ENCODE results near the gene SASH3. TPM values are rescaled to one million over a fixed set of nuclear protein-coding genes. Genes with fewer than 3 reads are reported as not detected.

The SASH3 gene
- total RNA-seq, 2 donors from 2014 or later: 2.9 to 4.5 TPM

DNA sequence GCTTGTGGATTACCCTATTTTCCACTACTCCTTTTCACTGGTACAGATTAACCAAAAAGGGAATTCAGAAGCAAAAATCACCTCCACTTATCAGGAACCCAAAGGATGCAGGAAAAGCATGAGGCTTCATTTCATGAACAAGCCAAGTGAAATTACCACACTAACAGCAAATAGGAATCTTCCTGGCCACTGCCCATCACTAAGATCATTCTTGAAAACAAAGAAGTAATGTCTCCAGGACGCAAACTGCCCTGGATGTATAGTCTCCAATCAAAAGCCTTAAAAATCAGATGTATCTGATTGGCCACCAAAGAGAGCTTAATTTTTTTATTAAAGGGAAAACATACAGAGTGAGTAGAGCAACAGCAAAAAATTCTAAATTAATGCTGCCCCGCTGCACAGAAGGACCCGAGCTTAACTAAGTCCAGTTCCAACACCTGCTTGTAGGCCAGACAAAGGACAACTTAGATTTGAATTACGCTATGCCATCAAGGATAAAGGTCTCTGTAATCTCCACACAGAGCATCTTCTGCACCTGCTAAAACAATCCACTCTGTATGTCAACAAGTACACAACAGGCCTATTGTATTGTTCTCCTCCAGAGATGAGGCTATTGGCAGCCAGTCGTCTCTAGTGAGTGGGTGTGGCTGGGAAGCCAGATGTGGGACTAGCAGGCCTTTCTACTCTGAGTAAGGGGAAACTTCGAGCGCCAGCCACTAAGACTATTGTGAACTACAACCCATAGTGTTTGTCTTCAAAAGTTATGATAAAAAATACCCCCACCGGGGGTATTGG, 51.5 kb downstream of the SASH3 start:
- DNase-seq: peak; percentile 24
- H3K36me3 ChIP-seq: no peaks in the 10 kb centered on the region
- no peaks in the 10 kb centered on the region for H3K27me3 ChIP-seq
- intact Hi-C loops (cut with DNase I): no loop called here
- H3K4me1 ChIP-seq: no peaks in the 10 kb centered on the region
- H3K9ac ChIP-seq (ENCODE audit: low read depth in 2 of 2, low read length in 2 of 2): no peak overlapping the region
- TF ChIP-seq, protein P1, sequence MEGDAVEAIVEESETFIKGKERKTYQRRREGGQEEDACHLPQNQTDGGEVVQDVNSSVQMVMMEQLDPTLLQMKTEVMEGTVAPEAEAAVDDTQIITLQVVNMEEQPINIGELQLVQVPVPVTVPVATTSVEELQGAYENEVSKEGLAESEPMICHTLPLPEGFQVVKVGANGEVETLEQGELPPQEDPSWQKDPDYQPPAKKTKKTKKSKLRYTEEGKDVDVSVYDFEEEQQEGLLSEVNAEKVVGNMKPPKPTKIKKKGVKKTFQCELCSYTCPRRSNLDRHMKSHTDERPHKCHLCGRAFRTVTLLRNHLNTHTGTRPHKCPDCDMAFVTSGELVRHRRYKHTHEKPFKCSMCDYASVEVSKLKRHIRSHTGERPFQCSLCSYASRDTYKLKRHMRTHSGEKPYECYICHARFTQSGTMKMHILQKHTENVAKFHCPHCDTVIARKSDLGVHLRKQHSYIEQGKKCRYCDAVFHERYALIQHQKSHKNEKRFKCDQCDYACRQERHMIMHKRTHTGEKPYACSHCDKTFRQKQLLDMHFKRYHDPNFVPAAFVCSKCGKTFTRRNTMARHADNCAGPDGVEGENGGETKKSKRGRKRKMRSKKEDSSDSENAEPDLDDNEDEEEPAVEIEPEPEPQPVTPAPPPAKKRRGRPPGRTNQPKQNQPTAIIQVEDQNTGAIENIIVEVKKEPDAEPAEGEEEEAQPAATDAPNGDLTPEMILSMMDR (IDR thresholded peaks at IDR 0.05): no peak
- no peak overlapping the region for H3K27ac ChIP-seq
- H3K9me3 ChIP-seq: no peaks in the 10 kb centered on the region
- H3K4me3 ChIP-seq: no peak overlapping the region

DNA sequence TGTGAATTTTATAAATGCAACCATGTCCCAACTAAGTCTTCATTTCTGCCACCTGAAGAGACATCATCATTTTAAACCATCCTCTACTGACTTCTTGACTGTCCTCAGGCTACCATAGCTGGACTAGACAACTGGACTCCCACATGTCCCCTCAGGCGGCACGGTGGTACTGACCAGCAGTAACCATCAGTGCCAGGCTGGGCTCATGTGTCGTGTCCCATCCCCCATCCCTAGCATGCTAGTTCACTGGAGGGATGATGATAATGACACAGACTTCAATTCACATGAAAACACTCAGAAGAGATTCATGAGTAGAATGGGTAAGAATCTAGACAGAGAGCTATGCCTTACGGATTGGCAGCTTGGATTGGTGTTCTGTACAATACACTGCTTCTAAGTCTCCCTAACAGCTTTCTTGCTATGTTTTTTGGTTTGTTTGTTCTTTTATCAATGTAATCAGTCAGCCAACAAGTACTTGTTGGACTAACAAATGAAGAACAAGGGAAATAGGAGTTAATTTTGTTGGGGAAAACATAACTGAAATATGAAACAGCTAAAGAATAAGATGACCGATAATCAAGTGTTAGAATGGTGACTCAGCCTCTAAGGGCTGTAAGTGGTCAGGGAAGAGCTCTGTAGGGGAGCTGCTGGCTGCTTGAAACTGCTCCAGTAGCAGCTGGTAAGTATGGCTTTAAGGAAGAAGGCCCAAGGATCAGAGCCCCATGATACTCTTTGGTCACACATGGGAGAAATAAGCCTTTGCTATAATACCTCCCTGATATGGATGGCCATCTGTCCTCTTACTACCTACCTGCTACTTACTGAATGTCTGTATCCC, 53.6 kb downstream of the SASH3 start:
- Histone ChIP-seq H3K9me3 (no peaks in the 10 kb centered on the region), H3K36me3 (no peaks in the 10 kb centered on the region), H3K4me3 (no peak overlapping the region), H3K4me1 (no peaks in the 10 kb centered on the region), H3K9ac (ENCODE audit: low read depth in 2 of 2, low read length in 2 of 2) (no peak overlapping the region), H3K27ac (no peak overlapping the region), H3K27me3 (no peaks in the 10 kb centered on the region)
- no peak for DNase-seq
- TF ChIP-seq, protein P1 (IDR thresholded peaks at IDR 0.05): no peak
- intact Hi-C loops (cut with DNase I): no loop called here

DNA sequence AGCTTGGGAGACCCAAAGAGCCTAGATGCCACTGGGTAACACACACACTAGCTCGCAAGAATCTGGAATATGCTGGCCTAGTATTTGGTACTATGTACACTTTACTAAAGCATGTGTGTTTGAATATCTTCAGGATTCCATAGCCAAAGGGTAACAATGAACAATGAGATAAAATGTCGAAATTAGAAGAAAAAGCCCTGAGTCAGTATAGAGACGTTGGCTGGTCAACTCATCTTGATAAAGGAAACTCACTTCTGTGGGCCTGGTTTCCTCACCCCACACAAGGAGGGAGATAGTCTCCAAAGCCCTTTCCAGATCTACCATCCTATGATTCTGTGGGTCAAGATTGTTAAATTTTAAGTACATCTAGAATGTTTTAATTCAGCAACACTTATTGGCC, 57.1 kb downstream of the SASH3 start:
- intact Hi-C loops (cut with DNase I): no loop called here
- Histone ChIP-seq H3K9me3 (no peaks in the 10 kb centered on the region), H3K27ac (no peak overlapping the region), H3K9ac (ENCODE audit: low read depth in 2 of 2, low read length in 2 of 2) (no peak overlapping the region), H3K27me3 (no peaks in the 10 kb centered on the region), H3K36me3 (no peaks in the 10 kb centered on the region), H3K4me3 (no peak overlapping the region), H3K4me1 (no peaks in the 10 kb centered on the region)
- TF ChIP-seq, protein P1 (IDR thresholded peaks at IDR 0.05): no peak
- no peak for DNase-seq

DNA sequence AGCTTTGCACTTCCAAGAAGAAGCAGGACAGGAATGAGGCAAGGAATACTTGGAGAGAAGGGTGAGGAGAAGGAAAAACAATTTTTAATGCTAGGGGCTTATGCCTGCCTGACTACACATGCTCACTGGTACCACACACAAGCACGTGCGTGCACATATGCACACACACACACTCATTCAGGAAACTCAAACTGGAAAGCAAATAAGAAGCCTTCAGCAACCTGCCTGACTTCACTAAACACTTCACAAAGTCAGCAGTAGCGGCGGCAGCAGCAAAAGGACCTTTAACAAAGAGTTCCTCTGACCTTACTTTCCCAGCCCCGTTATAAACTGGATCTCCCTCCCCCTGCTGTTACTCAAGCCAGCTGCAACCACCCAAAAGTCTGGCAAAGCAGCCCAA, 60.6 kb downstream of the SASH3 start:
- H3K36me3 ChIP-seq: no peaks in the 10 kb centered on the region
- H3K9ac ChIP-seq (ENCODE audit: low read depth in 2 of 2, low read length in 2 of 2): no peak overlapping the region
- no peak for DNase-seq
- TF ChIP-seq, protein P1 (IDR thresholded peaks at IDR 0.05): no peak
- no peaks in the 10 kb centered on the region for H3K4me1 ChIP-seq
- no peak overlapping the region for H3K4me3 ChIP-seq
- H3K27ac ChIP-seq: no peak overlapping the region
- H3K27me3 ChIP-seq: no peaks in the 10 kb centered on the region
- no peaks in the 10 kb centered on the region for H3K9me3 ChIP-seq
- intact Hi-C loops (cut with DNase I): loop anchor here (10.0 kb wide), 1 partner anchor 224 kb away; no protein-coding TSS in a partner anchor

DNA sequence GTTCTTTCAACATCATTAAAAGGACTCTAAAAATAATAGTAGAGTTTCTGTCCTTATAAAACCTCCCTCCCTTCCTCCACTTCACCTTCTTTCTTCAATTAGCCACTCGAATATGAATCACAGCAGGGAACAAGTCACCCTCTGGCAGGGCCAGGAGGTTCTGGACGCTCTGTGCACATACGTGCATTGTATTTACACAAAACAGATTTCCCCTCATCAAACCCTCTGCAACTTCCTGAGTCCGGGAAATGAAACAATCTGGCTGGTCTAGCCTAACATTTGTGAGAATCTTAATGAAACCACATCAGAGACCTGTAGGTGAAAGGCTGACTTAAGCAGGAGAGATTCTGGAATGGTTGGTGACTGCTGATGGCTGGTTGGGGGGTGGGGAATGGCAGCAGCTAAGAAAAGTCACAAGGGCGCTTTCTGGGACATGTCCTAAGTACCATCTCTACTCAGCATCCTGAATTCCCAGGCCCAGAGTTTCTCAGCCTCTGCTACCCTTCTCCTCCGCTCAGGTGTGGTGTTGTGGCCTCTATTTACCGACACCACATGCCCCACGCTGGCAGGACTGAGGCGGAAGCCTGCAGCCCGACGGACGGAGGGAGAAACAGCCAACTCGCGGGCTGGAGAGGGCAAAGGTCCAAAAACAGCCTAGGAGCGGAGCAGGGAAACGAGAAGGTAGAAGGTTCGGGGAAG, 62.9 kb downstream of the SASH3 start:
- intact Hi-C loops (cut with DNase I): loop anchor here (10.0 kb wide), 1 partner anchor 222 kb away; no protein-coding TSS in a partner anchor
- H3K4me3 ChIP-seq: peak overlapping the region; percentile 74

More for the DNA sequence above, 62.9 kb downstream of the SASH3 start:
- Histone ChIP-seq H3K27me3 (no peaks in the 10 kb centered on the region), H3K4me1 (no peaks in the 10 kb centered on the region), H3K36me3 (no peaks in the 10 kb centered on the region), H3K27ac (peak overlapping the region; percentile 69), H3K9ac (ENCODE audit: low read depth in 2 of 2, low read length in 2 of 2) (peak overlapping the region; percentile 66 to 70), H3K9me3 (no peaks in the 10 kb centered on the region)
- TF ChIP-seq, protein P1 (IDR thresholded peaks at IDR 0.05): no peak
- peak; percentile 70 for DNase-seq

Data from colonic mucosa (tissue), 4 donors.